Skeletal muscle tissue (tissue), 4 donors: ENCODE data around the gene LPAR2. TPM values are rescaled to one million over a fixed set of nuclear protein-coding genes. Genes with fewer than 3 reads are reported as not detected.

Source experiments
- H3K27ac ChIP-seq: one replicate; pipeline ENCODE4 v1.7.0; 2013; ENCODE audit warnings: mild to moderate bottlenecking, low read depth, low read length, inconsistent platforms
- H3K27me3 ChIP-seq, 3 donors: one replicate each; pipeline ENCODE4 v1.7.0; 2013; ENCODE audit warnings: low read length in 3 of 3; ENCODE audit not compliant: control insufficient read depth in 3 of 3, insufficient read depth in 3 of 3
- H3K36me3 ChIP-seq, 3 donors: one replicate each; pipeline ENCODE4 v1.7.0; 2013; ENCODE audit warnings: low read length in 3 of 3; ENCODE audit not compliant: control insufficient read depth in 3 of 3, insufficient read depth in 3 of 3
- H3K4me1 ChIP-seq, 3 donors: one replicate each; pipeline ENCODE4 v1.7.0; 2013; ENCODE audit warnings: low read length in 3 of 3, mild to moderate bottlenecking in 3 of 3; ENCODE audit not compliant: control insufficient read depth in 3 of 3, insufficient read depth in 3 of 3
- H3K4me3 ChIP-seq, 3 donors: one replicate each; pipeline ENCODE4 v1.7.0; 2013; ENCODE audit warnings: low read length in 3 of 3
- H3K9ac ChIP-seq, 3 donors: one replicate each; pipeline ENCODE4 v1.7.0; 2013; ENCODE audit warnings: low read length in 3 of 3, mild to moderate bottlenecking in 3 of 3, moderate library complexity in 2 of 3, low read depth in 1 of 3
- H3K9me3 ChIP-seq, 3 donors: one replicate each; pipeline ENCODE4 v1.7.0; 2013; ENCODE audit warnings: low read length in 3 of 3; ENCODE audit not compliant: control insufficient read depth in 3 of 3
- total RNA-seq: library from RNA; depleted of rRNA; stranded (reverse); fragments of >200 nt; gene quantifications from one replicate; pipeline ENCODE4 v1.2.3, GENCODE V29; 2014
- donor health status: Osteomylitis.

The LPAR2 gene
- total RNA-seq, 1 donor from 2014 or later, result 1.6 TPM

DNA sequence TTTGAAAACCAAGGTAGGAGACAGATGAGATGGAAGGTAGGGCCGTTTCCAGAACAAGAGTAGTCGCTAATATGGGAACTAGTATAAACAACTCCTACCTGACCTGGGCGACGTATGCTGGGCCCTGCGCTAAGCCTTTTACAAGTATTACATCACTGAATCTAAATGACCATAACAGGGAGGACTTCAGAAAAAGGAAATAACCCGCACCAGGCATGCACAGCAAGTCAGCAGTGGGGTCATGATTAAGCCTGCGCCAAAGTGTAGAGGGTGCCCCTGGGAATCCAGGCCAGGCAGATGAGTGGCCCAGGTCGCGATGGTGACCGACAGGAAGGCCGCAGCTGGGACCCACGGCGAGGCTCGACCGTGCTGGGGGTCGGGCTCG lies 34.8 kb upstream of the LPAR2 start:
- Histone ChIP-seq H3K27ac (peak overlapping the region; percentile 94), H3K36me3 (peaks cover 20 to 26% (median 24%) of the 10 kb centered on the region in 3 donors), H3K4me1 (peaks cover 19 to 24% (median 20%) of the 10 kb centered on the region in 3 donors)

DNA sequence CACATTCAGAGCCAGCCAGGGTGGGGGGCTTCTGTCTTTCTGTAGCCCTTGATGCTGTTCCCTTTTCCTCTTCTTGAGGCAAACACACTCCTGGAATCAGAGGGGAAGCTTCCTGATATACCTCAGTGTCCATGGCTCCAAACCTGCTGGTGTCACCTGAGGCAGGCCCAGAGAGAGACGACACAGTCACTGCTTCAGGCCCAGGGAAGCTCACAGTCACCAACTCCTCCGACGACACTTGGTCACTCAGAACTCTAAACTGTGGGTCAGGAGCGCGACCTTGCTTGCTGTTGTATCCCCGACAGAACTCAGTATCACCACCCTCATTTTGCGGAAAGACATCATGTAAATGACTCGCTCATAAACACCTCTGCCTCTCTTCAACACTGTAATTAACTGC lies 34.3 kb upstream of the LPAR2 start:
- Histone ChIP-seq H3K4me3 (peak overlapping the region; percentile 93 to 99 (median 96)), H3K4me1 (peaks cover 19 to 24% (median 20%) of the 10 kb centered on the region in 3 donors), H3K27ac (no peak overlapping the region), H3K9me3 (no peaks in the 10 kb centered on the region), H3K27me3 (no peaks in the 10 kb centered on the region), H3K36me3 (peaks cover 25 to 31% (median 28%) of the 10 kb centered on the region in 3 donors), H3K9ac (peak overlapping the region; percentile 77 to 96 (median 95))

More for the DNA sequence above, 34.8 kb upstream of the LPAR2 start:
- H3K4me3 ChIP-seq, result peak overlapping the region; percentile 93 to 99 (median 96)
- no peaks in the 10 kb centered on the region for H3K27me3 ChIP-seq
- H3K9me3 ChIP-seq, result no peaks in the 10 kb centered on the region
- peak overlapping the region; percentile 77 to 96 (median 95) for H3K9ac ChIP-seq

DNA sequence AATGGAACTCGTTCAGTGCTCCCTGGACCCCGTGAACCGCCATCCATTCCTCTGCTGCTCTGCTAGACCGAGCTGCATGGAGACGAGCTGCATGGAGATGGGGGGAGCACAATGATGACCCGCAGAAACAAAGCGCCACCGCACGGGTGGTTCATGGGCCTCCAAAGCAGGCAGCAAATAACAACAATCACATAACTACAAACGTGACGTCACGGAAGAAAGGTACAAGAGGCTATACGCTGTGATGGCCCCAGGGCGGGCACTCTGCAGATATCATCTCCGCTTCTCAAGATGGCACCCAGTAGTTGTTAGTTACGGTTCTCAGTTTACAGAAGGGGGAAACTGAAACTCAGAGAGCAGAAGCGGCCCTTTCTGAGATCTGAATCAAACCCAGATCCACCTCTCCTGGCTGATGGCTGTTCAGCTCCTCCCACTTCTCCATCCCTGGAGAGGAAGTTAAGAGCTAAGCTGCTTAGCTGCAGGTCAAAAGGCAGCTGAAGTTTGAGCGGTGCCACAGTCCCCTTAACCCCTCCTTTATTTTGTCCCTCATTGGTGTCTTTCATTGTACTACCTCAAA lies 33.7 kb upstream of the LPAR2 start:
- H3K9ac ChIP-seq, result peak overlapping the region in 1 of 3 donors; percentile 25
- no peaks in the 10 kb centered on the region for H3K27me3 ChIP-seq
- H3K27ac ChIP-seq, result no peak overlapping the region
- peak overlapping the region in 2 of 3 donors; percentile 96 to 99 for H3K4me3 ChIP-seq
- no peaks in the 10 kb centered on the region for H3K9me3 ChIP-seq
- H3K4me1 ChIP-seq, result peaks cover 19 to 24% (median 20%) of the 10 kb centered on the region in 3 donors
- peaks cover 30 to 36% (median 33%) of the 10 kb centered on the region in 3 donors for H3K36me3 ChIP-seq

DNA sequence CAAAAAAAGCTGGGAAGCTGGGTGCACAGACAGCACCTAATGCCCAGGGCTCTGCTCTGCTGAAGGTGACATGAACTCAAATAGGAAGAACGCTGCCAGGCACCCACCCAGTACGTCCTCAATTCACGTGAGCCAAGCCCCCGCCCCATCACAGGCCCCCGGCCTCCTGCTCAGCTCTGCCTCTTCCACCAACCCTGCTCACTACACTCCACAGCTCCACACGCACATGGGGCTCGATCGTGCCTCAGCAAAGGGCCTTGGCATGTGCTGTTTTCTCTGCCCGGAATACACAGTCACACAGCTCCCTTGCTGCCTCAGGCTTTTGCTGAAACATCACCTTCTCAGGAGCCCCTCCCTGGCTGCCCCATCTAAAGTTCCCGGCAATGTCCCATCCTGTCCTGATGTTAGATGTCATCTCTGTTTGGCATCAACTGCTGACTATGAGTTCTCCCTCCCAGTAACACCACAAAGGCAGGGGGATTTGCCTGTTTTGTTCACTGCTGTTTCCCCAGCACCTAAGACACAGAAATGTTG lies 33.2 kb upstream of the LPAR2 start:
- Histone ChIP-seq H3K36me3 (peaks cover 36 to 42% (median 39%) of the 10 kb centered on the region in 3 donors), H3K9me3 (no peaks in the 10 kb centered on the region), H3K4me3 (no peak overlapping the region), H3K27ac (no peak overlapping the region), H3K9ac (peak overlapping the region in 1 of 3 donors; percentile 25), H3K4me1 (peaks cover 19 to 24% (median 20%) of the 10 kb centered on the region in 3 donors), H3K27me3 (no peaks in the 10 kb centered on the region)

DNA sequence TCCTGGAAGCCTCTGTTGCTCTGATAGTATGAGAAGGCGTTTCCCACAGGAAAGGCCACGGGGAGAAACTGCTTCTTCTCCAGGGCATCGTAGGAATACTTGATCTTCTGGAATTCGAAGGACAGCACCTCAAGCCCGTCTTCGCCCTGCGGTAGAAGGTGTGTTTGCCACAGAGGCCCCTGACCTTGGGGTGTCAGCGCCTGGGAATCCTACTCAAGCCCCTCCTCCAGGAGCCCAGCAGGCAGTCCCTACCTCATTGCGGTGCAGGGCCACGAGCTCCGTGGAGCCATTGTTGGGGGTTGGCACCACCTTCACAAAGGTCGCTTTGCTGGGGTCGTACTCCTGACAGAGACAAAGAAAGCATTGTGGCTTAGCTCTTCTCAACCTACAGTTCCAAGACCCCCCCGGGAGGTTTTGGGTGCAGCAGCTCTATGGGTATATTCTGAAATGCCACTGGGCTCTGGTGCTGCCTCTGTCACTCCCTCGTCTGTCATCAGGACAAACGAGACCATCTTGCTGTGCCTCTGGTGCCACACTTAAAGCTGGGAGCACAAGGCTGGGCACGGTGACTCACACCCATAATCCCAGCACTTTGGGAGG lies 31.7 kb upstream of the LPAR2 start:
- no peak overlapping the region for H3K4me3 ChIP-seq
- no peaks in the 10 kb centered on the region for H3K9me3 ChIP-seq
- no peak overlapping the region for H3K9ac ChIP-seq
- H3K27ac ChIP-seq, result no peak overlapping the region
- H3K27me3 ChIP-seq, result no peaks in the 10 kb centered on the region
- peaks cover 19 to 24% (median 20%) of the 10 kb centered on the region in 3 donors for H3K4me1 ChIP-seq
- peaks cover 51 to 57% (median 53%) of the 10 kb centered on the region in 3 donors for H3K36me3 ChIP-seq

DNA sequence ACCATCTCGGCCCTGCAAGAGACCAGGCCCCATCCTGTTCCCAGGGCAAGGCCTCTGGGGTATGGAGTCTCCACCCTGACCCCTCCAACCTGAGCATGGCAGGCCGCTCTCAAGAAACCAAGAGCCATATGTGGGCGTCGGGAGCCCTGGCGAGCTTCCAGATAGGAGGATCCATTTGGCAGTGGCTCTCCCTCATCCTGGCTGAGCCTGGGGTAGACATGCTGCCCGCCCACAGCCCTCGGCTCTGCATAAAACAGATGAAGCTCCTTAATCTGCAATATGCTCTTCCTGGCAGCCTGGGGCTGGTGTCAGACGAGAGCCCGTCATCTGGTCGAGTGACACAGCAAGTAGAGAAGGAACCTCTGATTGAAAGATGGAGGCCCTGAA lies 29.4 kb upstream of the LPAR2 start:
- Histone ChIP-seq H3K27ac (no peak overlapping the region), H3K9ac (no peak overlapping the region), H3K36me3 (peaks cover 72 to 79% (median 72%) of the 10 kb centered on the region in 3 donors), H3K27me3 (no peaks in the 10 kb centered on the region), H3K4me3 (no peak overlapping the region), H3K9me3 (no peaks in the 10 kb centered on the region), H3K4me1 (peaks cover 11 to 14% (median 13%) of the 10 kb centered on the region in 3 donors)

DNA sequence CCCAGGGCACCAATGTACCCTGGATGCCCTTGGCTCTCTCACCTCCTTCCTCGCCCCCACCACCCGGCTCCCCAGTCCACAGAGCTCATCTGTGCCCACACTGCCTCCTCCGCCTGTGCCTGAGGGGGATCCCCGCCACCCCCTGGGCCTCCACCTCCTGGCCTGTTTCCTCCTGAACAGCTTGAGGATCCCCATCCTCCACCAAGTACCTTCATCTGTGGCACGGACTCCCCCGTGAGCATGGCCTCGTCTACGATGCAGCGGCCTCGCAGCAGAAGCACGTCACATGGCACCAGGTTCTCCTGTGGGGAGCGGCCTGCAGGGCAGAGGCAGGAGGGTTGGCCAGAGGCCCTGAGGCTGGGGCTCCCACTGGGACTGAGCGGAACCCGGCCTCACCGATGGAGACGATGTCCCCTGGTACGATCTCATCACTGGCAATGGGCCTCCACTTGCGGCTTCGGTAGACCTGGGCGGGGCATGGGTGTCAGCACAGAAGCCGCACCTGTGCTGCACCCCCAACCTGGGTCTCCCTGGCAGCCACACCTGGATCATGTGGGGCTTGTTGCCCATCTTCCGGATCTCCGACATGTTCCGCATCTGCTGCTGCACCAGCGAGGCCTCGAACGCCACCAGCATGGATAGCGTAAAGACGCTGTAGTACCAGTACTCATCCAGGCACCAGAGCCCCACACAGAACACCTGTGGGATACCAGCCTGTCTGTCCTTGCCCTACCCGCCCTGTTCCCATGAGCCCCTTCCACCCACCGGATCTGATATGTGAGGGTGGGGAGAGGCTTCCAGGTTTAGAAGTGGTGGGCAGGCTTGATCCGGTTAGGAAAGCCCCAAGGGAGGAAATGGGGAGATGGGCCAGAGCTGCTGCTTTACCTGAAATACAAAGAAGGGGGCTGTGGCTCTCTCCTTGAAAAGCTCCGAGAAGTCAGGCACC lies 28.7 kb upstream of the LPAR2 start:
- H3K36me3 ChIP-seq, result peaks cover 73 to 82% (median 75%) of the 10 kb centered on the region in 3 donors
- H3K27me3 ChIP-seq, result no peaks in the 10 kb centered on the region
- no peak overlapping the region for H3K27ac ChIP-seq
- H3K9ac ChIP-seq, result no peak overlapping the region
- no peaks in the 10 kb centered on the region for H3K9me3 ChIP-seq
- H3K4me1 ChIP-seq, result peaks cover 5 to 8% (median 7%) of the 10 kb centered on the region in 3 donors
- H3K4me3 ChIP-seq, result no peak overlapping the region

DNA sequence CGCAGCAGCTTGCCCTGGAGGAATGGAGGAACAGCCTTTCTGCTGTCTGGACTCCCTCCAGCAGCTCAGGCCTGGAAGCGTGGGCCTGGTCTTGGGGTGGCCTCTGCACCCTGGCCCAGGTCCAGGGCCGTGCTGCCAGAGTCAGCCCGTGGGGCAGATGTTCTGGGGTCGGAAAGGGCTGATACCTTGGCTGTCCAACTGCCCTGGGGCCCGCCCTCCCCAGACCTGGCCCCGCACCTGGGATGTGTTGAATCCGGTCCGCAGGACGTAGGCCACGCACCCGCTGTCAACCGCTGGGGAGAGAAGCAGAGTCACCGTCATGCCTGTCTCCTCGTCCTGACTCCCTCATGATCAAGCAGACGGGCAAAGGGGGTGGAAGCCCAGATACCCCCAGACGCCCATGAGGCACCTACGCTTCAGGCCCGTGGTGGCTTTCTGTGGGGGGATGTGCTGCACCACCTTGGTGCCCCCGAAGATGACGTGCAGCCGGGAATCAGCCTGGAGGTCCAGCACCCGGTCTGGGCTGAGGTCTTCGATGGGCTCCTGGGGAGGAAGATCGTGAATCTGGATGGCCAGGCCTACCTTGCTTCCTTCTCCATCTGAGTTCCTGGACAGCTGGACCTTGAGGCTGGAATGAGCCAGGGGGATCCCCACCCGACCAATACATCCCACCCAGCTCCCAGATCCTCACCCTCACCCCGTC lies 27.8 kb upstream of the LPAR2 start:
- Histone ChIP-seq H3K36me3 (peaks cover 79 to 85% (median 80%) of the 10 kb centered on the region in 3 donors), H3K4me3 (no peak overlapping the region), H3K27me3 (no peaks in the 10 kb centered on the region), H3K9ac (no peak overlapping the region), H3K27ac (no peak overlapping the region), H3K9me3 (no peaks in the 10 kb centered on the region), H3K4me1 (peaks cover 0 to 1% (median 0%) of the 10 kb centered on the region in 3 donors)

DNA sequence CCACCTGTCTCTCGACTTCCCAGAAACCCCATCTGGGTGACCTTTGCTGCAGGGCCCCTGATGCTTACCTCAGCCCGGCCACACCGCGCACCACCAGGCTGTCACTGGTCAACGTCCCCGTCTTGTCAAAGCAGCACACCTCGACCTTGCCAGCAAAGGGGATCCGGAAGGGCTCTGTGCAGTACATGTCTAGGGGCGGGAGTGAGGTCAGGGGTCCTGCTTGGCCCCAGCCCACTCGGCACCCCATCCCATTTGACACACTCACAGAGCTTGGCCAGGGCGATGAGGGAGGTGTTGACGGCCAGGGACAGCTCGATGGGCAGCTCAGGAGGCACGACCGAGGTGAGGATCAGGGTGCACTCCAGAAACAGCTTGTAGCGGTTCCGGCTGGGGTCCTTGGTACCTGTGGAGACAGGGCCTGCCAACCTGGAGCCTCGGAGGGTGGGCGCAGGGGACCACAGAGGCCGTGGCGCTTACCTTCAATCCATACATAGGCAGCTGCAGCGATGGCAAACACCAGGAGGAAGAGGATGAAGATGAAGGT lies 27.1 kb upstream of the LPAR2 start:
- H3K4me1 ChIP-seq, result peaks cover 0 to 4% (median 0%) of the 10 kb centered on the region in 3 donors
- H3K9ac ChIP-seq, result no peak overlapping the region
- H3K9me3 ChIP-seq, result no peaks in the 10 kb centered on the region
- peaks cover 86 to 90% (median 87%) of the 10 kb centered on the region in 3 donors for H3K36me3 ChIP-seq
- H3K4me3 ChIP-seq, result no peak overlapping the region
- H3K27me3 ChIP-seq, result no peaks in the 10 kb centered on the region
- H3K27ac ChIP-seq, result no peak overlapping the region
